KMS-11 (cell line): Measurements from ENCODE around the gene CKLF.

Experiments
- H2AFZ ChIP-seq: fragments of 200-600 bp; sonication (generic); 2 replicates; pipeline ENCODE4 v1.6.1; 2016; ENCODE audit warnings: antibody characterized with exemption, mixed run types, low read depth
- H3K27ac ChIP-seq: fragments of 200-600 bp; sonication (generic); 2 replicates; pipeline ENCODE4 v1.6.1; 2016; ENCODE audit warnings: mild to moderate bottlenecking, mixed run types
- H3K27me3 ChIP-seq: fragments of 200-600 bp; sonication (generic); 2 replicates; pipeline ENCODE4 v1.6.1; 2017; ENCODE audit warnings: mild to moderate bottlenecking, low read depth, mixed run types, moderate library complexity; ENCODE audit not compliant: insufficient read depth
- H3K36me3 ChIP-seq: fragments of 200-600 bp; sonication (generic); 2 replicates; pipeline ENCODE4 v1.6.1; 2017; ENCODE audit warnings: mild to moderate bottlenecking, mixed run types; ENCODE audit not compliant: insufficient read depth
- H3K4me1 ChIP-seq: fragments of 200-600 bp; sonication (generic); 2 replicates; pipeline ENCODE4 v1.6.1; 2016; ENCODE audit warnings: mild to moderate bottlenecking, low read depth, mixed run types; ENCODE audit not compliant: poor library complexity, severe bottlenecking
- H3K4me2 ChIP-seq: fragments of 200-600 bp; sonication (generic); 2 replicates; pipeline ENCODE4 v1.7.0; 2016; ENCODE audit warnings: mild to moderate bottlenecking, mixed run types
- H3K4me3 ChIP-seq: fragments of 200-600 bp; sonication (generic); IDR thresholded peaks from 2 replicates; pipeline ENCODE4 v1.6.1; 2017; ENCODE audit warnings: low read depth, low read length, mixed read lengths; ENCODE audit not compliant: insufficient read depth
- H3K79me2 ChIP-seq: fragments of 200-600 bp; sonication (generic); 2 replicates; pipeline ENCODE4 v1.6.1; 2016; ENCODE audit warnings: low read depth, mixed run types; ENCODE audit not compliant: insufficient read depth
- H3K9ac ChIP-seq: fragments of 200-600 bp; sonication (generic); 2 replicates; pipeline ENCODE4 v1.6.1; 2016; ENCODE audit warnings: mild to moderate bottlenecking, mixed run types
- H4K20me1 ChIP-seq: fragments of 200-600 bp; sonication (generic); 2 replicates; pipeline ENCODE4 v1.6.1; 2016; ENCODE audit warnings: mild to moderate bottlenecking, mixed run types; ENCODE audit not compliant: insufficient read depth
- TF ChIP-seq, protein P1 (sequence below): fragments of 200-600 bp; sonication (generic); conservative IDR thresholded peaks from 2 replicates; pipeline ENCODE4 v1.6.1; 2017; ENCODE audit warnings: low read depth, mild to moderate bottlenecking, antibody characterized with exemption, low read length, moderate library complexity, mixed read lengths

Gene CKLF

DNA sequence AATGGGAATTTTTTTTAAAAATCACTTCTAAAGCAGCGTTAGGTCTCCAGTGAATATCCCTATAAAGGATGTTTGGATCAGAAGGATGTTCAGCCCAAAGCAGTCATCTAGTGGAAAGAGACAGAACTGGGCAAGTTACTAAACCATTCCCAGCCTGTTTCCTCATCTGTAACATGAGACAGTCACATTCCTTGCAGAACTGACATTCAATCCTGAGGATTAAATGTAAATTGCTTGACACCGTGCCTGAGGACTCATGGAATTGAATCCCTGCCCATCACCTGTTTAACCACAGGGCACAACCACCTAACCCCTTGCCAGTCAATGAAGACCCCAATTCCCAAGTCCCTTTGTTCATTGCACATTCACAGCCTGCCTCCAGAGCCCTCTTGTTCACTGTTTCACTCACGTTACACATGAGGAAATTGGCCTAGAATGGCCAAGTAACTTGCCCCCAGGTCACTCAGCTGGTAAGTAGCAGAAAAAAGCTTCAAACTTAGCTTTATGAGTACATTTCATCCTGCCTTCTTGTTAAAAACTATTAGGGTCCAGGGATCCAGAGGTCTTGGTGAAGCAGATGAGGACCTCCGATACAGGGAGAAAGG is 28.3 kb downstream of the CKLF start:
- Histone ChIP-seq H3K27ac (no peak overlapping the region), H3K9ac (no peak overlapping the region), H2AFZ (no peak overlapping the region), H3K4me1 (no peaks in the 10 kb centered on the region), H3K4me2 (no peak overlapping the region), H3K27me3 (no peaks in the 10 kb centered on the region), H4K20me1 (no peaks in the 10 kb centered on the region), H3K79me2 (no peaks in the 10 kb centered on the region), H3K4me3 (no peak overlapping the region), H3K36me3 (no peaks in the 10 kb centered on the region)
- TF ChIP-seq, protein P1, sequence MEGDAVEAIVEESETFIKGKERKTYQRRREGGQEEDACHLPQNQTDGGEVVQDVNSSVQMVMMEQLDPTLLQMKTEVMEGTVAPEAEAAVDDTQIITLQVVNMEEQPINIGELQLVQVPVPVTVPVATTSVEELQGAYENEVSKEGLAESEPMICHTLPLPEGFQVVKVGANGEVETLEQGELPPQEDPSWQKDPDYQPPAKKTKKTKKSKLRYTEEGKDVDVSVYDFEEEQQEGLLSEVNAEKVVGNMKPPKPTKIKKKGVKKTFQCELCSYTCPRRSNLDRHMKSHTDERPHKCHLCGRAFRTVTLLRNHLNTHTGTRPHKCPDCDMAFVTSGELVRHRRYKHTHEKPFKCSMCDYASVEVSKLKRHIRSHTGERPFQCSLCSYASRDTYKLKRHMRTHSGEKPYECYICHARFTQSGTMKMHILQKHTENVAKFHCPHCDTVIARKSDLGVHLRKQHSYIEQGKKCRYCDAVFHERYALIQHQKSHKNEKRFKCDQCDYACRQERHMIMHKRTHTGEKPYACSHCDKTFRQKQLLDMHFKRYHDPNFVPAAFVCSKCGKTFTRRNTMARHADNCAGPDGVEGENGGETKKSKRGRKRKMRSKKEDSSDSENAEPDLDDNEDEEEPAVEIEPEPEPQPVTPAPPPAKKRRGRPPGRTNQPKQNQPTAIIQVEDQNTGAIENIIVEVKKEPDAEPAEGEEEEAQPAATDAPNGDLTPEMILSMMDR: no peak

DNA sequence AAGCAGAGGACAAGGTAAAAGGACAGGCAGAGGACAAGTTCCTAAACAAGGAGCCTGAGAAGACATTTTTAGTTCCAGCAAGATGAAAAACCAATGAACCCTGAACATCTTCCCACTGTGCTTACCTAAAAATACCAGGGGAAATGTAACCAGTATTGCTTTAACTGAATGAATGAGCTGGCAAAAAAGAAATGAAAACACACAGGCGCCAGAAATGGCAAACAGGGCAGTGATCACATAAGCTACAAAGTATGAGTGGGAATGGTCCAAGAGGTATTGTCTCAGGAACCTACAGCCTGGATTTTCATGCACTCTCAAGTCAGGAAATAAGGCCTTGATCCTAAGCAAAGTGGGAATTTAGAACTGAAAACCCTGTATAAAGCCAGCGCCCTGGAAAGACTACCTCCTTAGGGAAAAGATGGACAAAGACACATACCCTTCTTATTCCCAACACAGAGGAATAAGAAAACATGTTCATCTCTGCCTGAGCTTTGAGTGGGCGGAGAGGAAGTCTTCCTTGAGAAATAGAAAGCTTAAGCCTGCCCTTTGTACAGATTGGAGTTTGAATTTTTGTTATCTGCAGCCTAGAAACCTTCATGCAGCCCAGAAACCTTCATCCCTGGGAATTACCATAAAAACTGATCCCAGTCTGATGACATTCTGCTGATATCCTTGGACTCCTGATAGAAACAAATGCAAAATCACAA is 29.0 kb downstream of the CKLF start:
- no peaks in the 10 kb centered on the region for H3K36me3 ChIP-seq
- H3K4me3 ChIP-seq: no peak overlapping the region
- H4K20me1 ChIP-seq: no peaks in the 10 kb centered on the region
- no peaks in the 10 kb centered on the region for H3K79me2 ChIP-seq
- no peaks in the 10 kb centered on the region for H3K27me3 ChIP-seq
- H2AFZ ChIP-seq: no peak overlapping the region
- TF ChIP-seq, protein P1: no peak
- no peak overlapping the region for H3K27ac ChIP-seq
- no peak overlapping the region for H3K4me2 ChIP-seq
- no peaks in the 10 kb centered on the region for H3K4me1 ChIP-seq
- no peak overlapping the region for H3K9ac ChIP-seq

DNA sequence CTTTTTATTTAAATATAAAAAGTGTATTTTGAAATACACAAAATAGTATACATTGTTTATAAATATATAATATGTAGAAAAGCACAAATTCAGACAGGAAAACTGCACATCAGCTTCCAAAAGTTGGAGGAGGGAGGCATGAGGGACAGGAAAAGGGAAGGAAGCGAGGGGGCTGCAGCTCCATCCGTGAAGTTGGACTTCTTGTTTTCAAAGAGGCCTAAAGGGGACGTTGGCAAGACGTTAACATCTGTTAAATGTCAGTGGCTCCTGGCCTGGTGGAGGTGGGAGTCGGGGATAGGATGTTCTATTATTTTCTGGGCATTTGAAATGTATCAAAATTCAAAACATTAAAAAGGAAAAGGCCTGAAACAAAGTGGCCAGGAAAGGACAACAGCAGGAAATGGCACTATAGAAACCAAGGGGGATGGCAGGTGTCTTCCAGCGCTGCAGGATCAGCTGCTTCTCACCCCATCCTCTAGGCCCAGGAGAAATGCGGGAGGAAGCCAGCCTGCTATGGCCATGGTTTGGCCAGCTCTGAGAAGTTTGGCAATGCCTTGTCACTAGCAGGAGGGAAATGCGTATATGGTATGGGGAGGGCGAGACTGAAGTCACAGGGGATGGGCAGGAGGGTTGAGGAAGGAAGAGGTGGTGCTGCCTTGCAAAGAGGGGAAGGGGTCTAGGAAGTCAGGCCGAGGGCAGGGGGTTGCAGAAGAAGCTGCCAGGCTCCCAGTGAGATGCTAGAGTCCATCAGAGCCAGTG is 33.3 kb downstream of the CKLF start:
- H3K4me1 ChIP-seq: peaks cover 10% of the 10 kb centered on the region
- no peaks in the 10 kb centered on the region for H4K20me1 ChIP-seq
- no peaks in the 10 kb centered on the region; the same call in 1 of the 2 replicates for H3K27me3 ChIP-seq
- no peaks in the 10 kb centered on the region for H3K36me3 ChIP-seq
- no peak overlapping the region for H3K4me3 ChIP-seq
- H3K79me2 ChIP-seq: no peaks in the 10 kb centered on the region
- no peak overlapping the region for H2AFZ ChIP-seq
- TF ChIP-seq, protein P1: no peak
- H3K27ac ChIP-seq: no peak overlapping the region
- H3K4me2 ChIP-seq: no peak overlapping the region
- H3K9ac ChIP-seq: no peak overlapping the region

DNA sequence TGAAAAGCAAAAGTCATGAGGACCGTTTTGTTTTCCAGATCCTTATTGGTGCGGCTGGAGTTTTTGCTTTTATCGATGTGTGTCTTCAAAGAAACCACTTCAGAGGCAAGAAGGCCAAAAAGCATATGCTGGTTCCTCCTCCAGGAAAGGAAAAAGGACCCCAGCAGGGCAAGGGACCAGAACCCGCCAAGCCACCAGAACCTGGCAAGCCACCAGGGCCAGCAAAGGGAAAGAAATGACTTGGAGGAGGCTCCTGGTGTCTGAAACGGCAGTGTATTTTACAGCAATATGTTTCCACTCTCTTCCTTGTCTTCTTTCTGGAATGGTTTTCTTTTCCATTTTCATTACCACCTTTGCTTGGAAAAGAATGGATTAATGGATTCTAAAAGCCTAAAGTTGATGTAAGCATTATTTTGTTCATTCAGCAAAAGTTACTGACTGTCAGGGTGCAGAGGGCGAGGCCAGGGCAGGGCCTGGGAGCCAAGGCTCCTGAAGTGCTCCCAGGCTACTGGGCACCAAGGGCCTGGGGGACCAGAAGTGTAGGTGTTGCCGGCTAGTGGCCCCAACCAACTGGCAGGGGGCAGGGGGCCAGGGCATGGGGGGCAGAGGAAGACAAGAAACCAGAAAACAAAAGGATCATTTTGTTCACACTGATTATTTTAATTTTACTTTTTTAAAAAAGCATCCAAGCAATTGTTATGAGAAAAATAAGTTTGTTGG is 35.7 kb downstream of the CKLF start:
- Histone ChIP-seq H3K4me2 (no peak overlapping the region), H3K4me3 (no peak overlapping the region)

More for the DNA sequence above, 35.7 kb downstream of the CKLF start:
- Histone ChIP-seq H4K20me1 (no peaks in the 10 kb centered on the region), H3K27me3 (peaks cover 7% of the 10 kb centered on the region; the same call in 1 of the 2 replicates), H3K27ac (no peak overlapping the region), H3K79me2 (no peaks in the 10 kb centered on the region), H3K4me1 (peaks cover 12% of the 10 kb centered on the region), H2AFZ (no peak overlapping the region), H3K36me3 (no peaks in the 10 kb centered on the region), H3K9ac (no peak overlapping the region)
- TF ChIP-seq, protein P1: no peak
